ENCODE measurements around the gene KIF5A.

KIF5A gene

GRCh38 chr12:57526477-57527126, 23.2 kb upstream of the KIF5A start:
- Histone ChIP-seq H3K4me2 (no peak overlapping the region), H3K4me3 (no peak overlapping the region), H3K9ac (0 out of 2 replicates have a peak overlapping the region, but pooled peaks have one; percentile 38), H3K9me3 (no peaks in the 10 kb centered on the region), H3K4me1 (peaks cover 44% of the 10 kb centered on the region), H3K27ac (peak overlapping the region; percentile 30; the same call in 1 of the 2 replicates), H4K20me1 (peaks cover 50% of the 10 kb centered on the region), H3K36me3 (peaks cover 76% of the 10 kb centered on the region), H3K27me3 (no peaks in the 10 kb centered on the region)
- TF ChIP-seq Cebpa-rat (IDR thresholded peaks at IDR 0.05): no peak

- Histone ChIP-seq H3K27me3 (no peaks in the 10 kb centered on the region), H4K20me1 (peaks cover 50% of the 10 kb centered on the region), H3K9me3 (no peaks in the 10 kb centered on the region), H3K27ac (no peak overlapping the region; the same call in 1 of the 2 replicates), H3K9ac (0 out of 2 replicates have a peak overlapping the region, but pooled peaks have one; percentile 38), H3K4me1 (peaks cover 38% of the 10 kb centered on the region), H3K4me3 (no peak overlapping the region), H3K36me3 (peaks cover 82% of the 10 kb centered on the region), H3K4me2 (no peak overlapping the region)
- no peak for TF ChIP-seq Cebpa-rat (IDR thresholded peaks at IDR 0.05)
Measured at GRCh38 chr12:57527184-57527583, 22.7 kb upstream of the KIF5A start.

GRCh38 chr12:57528176-57528575, 21.7 kb upstream of the KIF5A start:
- peaks cover 36% of the 10 kb centered on the region for H3K4me1 ChIP-seq
- no peak overlapping the region for H3K9ac ChIP-seq
- H3K4me3 ChIP-seq: no peak overlapping the region
- no peak overlapping the region for H3K27ac ChIP-seq
- H3K9me3 ChIP-seq: no peaks in the 10 kb centered on the region
- peaks cover 92% of the 10 kb centered on the region for H3K36me3 ChIP-seq
- no peak for TF ChIP-seq Cebpa-rat (IDR thresholded peaks at IDR 0.05)
- no peaks in the 10 kb centered on the region for H3K27me3 ChIP-seq
- peaks cover 49% of the 10 kb centered on the region for H4K20me1 ChIP-seq
- H3K4me2 ChIP-seq: no peak overlapping the region

GRCh38 chr12:57528831-57529555, 20.9 kb upstream of the KIF5A start:
- H4K20me1 ChIP-seq: peaks cover 41% of the 10 kb centered on the region
- no peak overlapping the region for H3K9ac ChIP-seq
- no peak for TF ChIP-seq Cebpa-rat (IDR thresholded peaks at IDR 0.05)
- no peak overlapping the region for H3K4me3 ChIP-seq
- H3K36me3 ChIP-seq: peaks cover 99% of the 10 kb centered on the region
- peaks cover 28% of the 10 kb centered on the region for H3K4me1 ChIP-seq
- no peaks in the 10 kb centered on the region for H3K9me3 ChIP-seq
- no peaks in the 10 kb centered on the region for H3K27me3 ChIP-seq
- no peak overlapping the region for H3K27ac ChIP-seq
- no peak overlapping the region for H3K4me2 ChIP-seq

- Histone ChIP-seq H3K4me1 (peaks cover 20% of the 10 kb centered on the region), H4K20me1 (peaks cover 33% of the 10 kb centered on the region; the same call in 1 of the 2 replicates), H3K4me2 (no peak overlapping the region), H3K9ac (no peak overlapping the region), H3K4me3 (no peak overlapping the region), H3K9me3 (no peaks in the 10 kb centered on the region), H3K27ac (no peak overlapping the region), H3K27me3 (no peaks in the 10 kb centered on the region), H3K36me3 (peaks cover 99% of the 10 kb centered on the region)
- no peak for TF ChIP-seq Cebpa-rat (IDR thresholded peaks at IDR 0.05)
Measured at GRCh38 chr12:57529831-57530230, 20.0 kb upstream of the KIF5A start.

- H4K20me1 ChIP-seq: peaks cover 26% of the 10 kb centered on the region; the same call in 1 of the 2 replicates
- TF ChIP-seq Cebpa-rat (IDR thresholded peaks at IDR 0.05): no peak
- H3K27me3 ChIP-seq: no peaks in the 10 kb centered on the region
- H3K36me3 ChIP-seq: peaks cover 99% of the 10 kb centered on the region
- no peak overlapping the region; the same call in 1 of the 2 replicates for H3K9ac ChIP-seq
- H3K4me2 ChIP-seq: no peak overlapping the region
- no peak overlapping the region for H3K4me3 ChIP-seq
- no peak overlapping the region for H3K27ac ChIP-seq
- no peaks in the 10 kb centered on the region for H3K9me3 ChIP-seq
- peaks cover 12% of the 10 kb centered on the region for H3K4me1 ChIP-seq
Measured at GRCh38 chr12:57530396-57531142, 19.3 kb upstream of the KIF5A start.

GRCh38 chr12:57531836-57532235, 18.0 kb upstream of the KIF5A start:
- Histone ChIP-seq H3K27ac (no peak overlapping the region), H3K36me3 (peaks cover 99% of the 10 kb centered on the region), H3K4me1 (no peaks in the 10 kb centered on the region), H4K20me1 (peaks cover 15% of the 10 kb centered on the region; the same call in 1 of the 2 replicates), H3K9me3 (no peaks in the 10 kb centered on the region), H3K9ac (no peak overlapping the region), H3K27me3 (no peaks in the 10 kb centered on the region), H3K4me2 (no peak overlapping the region), H3K4me3 (no peak overlapping the region)
- no peak for TF ChIP-seq Cebpa-rat (IDR thresholded peaks at IDR 0.05)

GRCh38 chr12:57533108-57533507, 16.7 kb upstream of the KIF5A start:
- TF ChIP-seq Cebpa-rat (IDR thresholded peaks at IDR 0.05): no peak

GRCh38 chr12:57534250-57534649, 15.6 kb upstream of the KIF5A start:
- Histone ChIP-seq H3K9ac (no peak overlapping the region), H3K4me1 (0 out of 2 replicates have a peak, but pooled peaks cover 4% of the 10 kb centered on the region), H3K27me3 (no peaks in the 10 kb centered on the region), H3K27ac (no peak overlapping the region), H3K36me3 (peaks cover 97% of the 10 kb centered on the region), H3K9me3 (no peaks in the 10 kb centered on the region), H3K4me3 (no peak overlapping the region), H3K4me2 (no peak overlapping the region), H4K20me1 (peaks cover 7% of the 10 kb centered on the region; the same call in 1 of the 2 replicates)
- TF ChIP-seq Cebpa-rat (IDR thresholded peaks at IDR 0.05): no peak

More at GRCh38 chr12:57533108-57533507, 16.7 kb upstream of the KIF5A start:
- no peak overlapping the region for H3K4me2 ChIP-seq
- no peak overlapping the region for H3K27ac ChIP-seq
- H3K4me1 ChIP-seq: 0 out of 2 replicates have a peak, but pooled peaks cover 4% of the 10 kb centered on the region
- H4K20me1 ChIP-seq: peaks cover 7% of the 10 kb centered on the region; the same call in 1 of the 2 replicates
- no peaks in the 10 kb centered on the region for H3K9me3 ChIP-seq
- H3K36me3 ChIP-seq: peaks cover 96% of the 10 kb centered on the region
- H3K4me3 ChIP-seq: no peak overlapping the region
- H3K27me3 ChIP-seq: no peaks in the 10 kb centered on the region
- no peak overlapping the region for H3K9ac ChIP-seq

Data from BLaER1 (cell line).